Measurements from ENCODE around the gene TGOLN2. TPM values are rescaled to one million over a fixed set of nuclear protein-coding genes. Genes with fewer than 3 reads are reported as not detected.

The TGOLN2 gene
- total and polyA plus RNA-seq, 10 of the 15 experiments (the other 5 are each of a cell fraction or from before 2014, with no cell fraction given) = 13.8 to 92.3 (median 49.4) TPM

DNA sequence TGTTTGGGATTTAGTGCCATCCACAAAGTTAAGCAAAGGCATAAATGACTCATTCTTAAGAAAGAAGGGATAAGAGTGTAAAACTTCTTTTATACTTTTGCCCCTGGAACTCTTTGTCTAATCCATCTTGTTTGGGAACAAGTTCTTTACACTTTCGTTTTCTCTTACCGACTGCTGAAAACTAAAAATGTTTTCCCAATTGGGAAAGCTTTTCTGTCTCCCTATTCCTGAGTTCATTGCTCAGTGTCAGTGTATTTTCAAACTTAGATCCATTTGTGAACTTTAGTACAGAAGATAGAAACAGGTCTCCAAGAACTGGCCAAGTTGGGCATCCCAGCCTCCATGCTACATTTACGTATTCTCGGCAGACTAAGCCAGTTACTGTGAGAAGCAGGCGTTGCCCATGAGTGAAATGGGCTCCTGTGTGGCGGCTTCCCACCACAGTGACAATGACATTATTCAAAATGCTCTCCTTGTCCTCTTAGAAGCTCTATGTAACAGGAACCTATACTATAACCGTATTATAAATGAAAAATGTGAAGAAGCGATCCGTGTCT is 51.7 kb downstream of the TGOLN2 start (continued):
- TF ChIP-seq YY1 (IDR thresholded peaks at IDR 0.05; ENCODE audit: low read depth, low read length) (no peak), NFIC (IDR thresholded peaks at IDR 0.05; ENCODE audit: low read depth, low read length) (no peak), MTA2 (IDR thresholded peaks at IDR 0.05; ENCODE audit: low read depth) (no peak)

DNA sequence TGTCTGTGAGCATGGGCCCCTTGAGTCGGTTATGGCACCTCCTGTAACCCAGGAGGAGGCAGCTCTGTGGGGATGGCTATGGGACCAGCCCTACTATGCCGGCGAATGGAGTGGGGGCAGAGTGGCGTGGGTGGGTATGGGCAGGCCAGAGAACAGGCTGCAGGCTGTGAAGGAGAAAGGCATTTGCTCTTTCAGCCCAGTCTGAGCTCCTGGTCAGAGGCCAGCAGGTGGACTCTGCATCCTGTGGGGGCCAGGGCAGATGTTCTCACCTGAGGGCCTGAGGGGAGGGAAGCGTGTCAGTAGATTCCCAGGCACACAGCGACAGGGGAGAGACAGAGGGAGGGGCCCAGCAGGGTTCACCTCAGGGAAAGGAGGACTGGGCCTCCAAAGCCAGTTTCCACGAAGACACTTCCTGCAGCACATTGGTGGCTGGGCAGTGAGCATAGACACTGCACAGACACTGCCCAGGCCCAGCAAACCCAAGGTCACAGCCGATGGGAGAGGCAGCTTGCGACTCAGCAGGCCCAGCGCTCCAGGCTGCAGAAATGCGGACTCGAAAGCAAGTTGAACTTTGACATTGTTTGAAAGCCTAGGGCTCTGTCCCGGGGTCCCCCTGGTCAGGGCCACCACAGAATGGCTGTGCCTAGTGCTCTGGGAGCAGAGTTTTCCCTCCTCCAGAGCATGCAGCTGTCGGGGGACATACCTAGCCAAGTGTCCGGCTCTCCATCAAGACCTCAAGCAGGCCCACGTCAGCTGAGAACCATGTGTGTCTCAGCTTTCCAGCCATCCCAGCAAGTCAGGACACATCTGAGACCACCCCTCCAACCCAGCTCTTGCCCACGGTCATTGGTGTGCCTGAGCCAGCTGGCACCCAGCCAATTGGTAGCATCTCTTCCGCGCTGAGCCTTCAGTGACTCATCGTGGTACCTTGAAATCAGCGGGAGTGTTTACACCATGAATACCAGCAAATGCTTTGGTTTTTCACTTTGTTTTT is 53.8 kb downstream of the TGOLN2 start:
- ATAC-seq (no peak; the same call in 2 of the 3 replicates), FAIRE-seq (no peak), DNase-seq (ENCODE audit: low read depth, low spot score) (no peak)
- Histone ChIP-seq H3K79me2 (ENCODE audit: control insufficient read depth, insufficient read depth, low read length) (no peaks in the 10 kb centered on the region), H3K4me2 (ENCODE audit: control insufficient read depth, insufficient read depth) (no peak overlapping the region), H3K4me1 (ENCODE audit: control insufficient read depth, insufficient read depth, low read length) (no peaks in the 10 kb centered on the region), H3K36me3 (ENCODE audit: control insufficient read depth in 2 of 2, insufficient read depth in 2 of 2, low read length in 1 of 2) (no peaks in the 10 kb centered on the region), H2AFZ (ENCODE audit: control insufficient read depth, low read depth, low read length) (no peak overlapping the region), H4K20me1 (ENCODE audit: control insufficient read depth, insufficient read depth) (no peaks in the 10 kb centered on the region), H3K27ac (ENCODE audit: control insufficient read depth, insufficient read depth) (no peak overlapping the region), H3K4me3 (no peak overlapping the region), H3K9ac (ENCODE audit: control insufficient read depth, insufficient read depth, low read length) (no peak overlapping the region), H3K9me3 (replicated peaks; ENCODE audit: control insufficient read depth, insufficient read depth, low read length) (no peaks in the 10 kb centered on the region), H3K27me3 (replicated peaks in 1 of 2; ENCODE audit: control insufficient read depth in 2 of 2, insufficient read depth in 2 of 2, low read length in 1 of 2) (peaks cover 7 to 8% of the 10 kb centered on the region in 2 experiments; a peak in 3 of 4 replicates)
- POLR2A ChIA-PET = no interaction called here
- TF ChIP-seq IKZF2 (IDR thresholded peaks at IDR 0.05) (no peak), JUND (IDR thresholded peaks at IDR 0.05; ENCODE audit: low read depth, low read length) (no peak), FOXM1 (IDR thresholded peaks at IDR 0.05; ENCODE audit: low read depth, low read length) (no peak), ATF3 (IDR thresholded peaks at IDR 0.05; ENCODE audit: borderline replicate concordance, extremely low read depth, low read depth, low read length) (no peak), ZNF274 (IDR thresholded peaks at IDR 0.05; ENCODE audit: insufficient read depth, insufficient read length) (no peak), MEF2B (IDR thresholded peaks at IDR 0.05; ENCODE audit: partially characterized antibody, poor library complexity, severe bottlenecking) (no peak), KAT2A (conservative IDR thresholded peaks at IDR 0.05; ENCODE audit: control insufficient read depth, low read depth, low read length) (no peak), ATF2 (IDR thresholded peaks at IDR 0.05; ENCODE audit: low read length) (no peak), SIX5 (IDR thresholded peaks at IDR 0.05; ENCODE audit: low read depth, low read length, severe bottlenecking) (no peak), BMI1 (IDR thresholded peaks at IDR 0.05; ENCODE audit: borderline replicate concordance) (no peak), MEF2A (IDR thresholded peaks at IDR 0.05; ENCODE audit: insufficient read depth, low read depth, low read length) (no peak), KLF5 (IDR thresholded peaks at IDR 0.05; ENCODE audit: partially characterized antibody) (no peak), TCF7 (IDR thresholded peaks at IDR 0.05; ENCODE audit: borderline replicate concordance) (no peak), RFX5 (IDR thresholded peaks at IDR 0.05; ENCODE audit: low read depth, low read length) (no peak), TCF3 (IDR thresholded peaks at IDR 0.05; ENCODE audit: borderline replicate concordance, insufficient read depth, low read depth, low read length) (no peak), RBBP5 (conservative IDR thresholded peaks at IDR 0.05) (no peak)
- 34% methylated on average over 21 of the region's 21 CpGs for WGBS (ENCODE audit: insufficient coverage, insufficient replicate concordance, low lambda C conversion rate, missing lambda C conversion rate)
- SMC1A ChIA-PET (ENCODE audit: uncharacterized antibody, unreplicated experiment) = no interaction called here
- CTCF ChIA-PET = interaction anchor here (1.6 to 2.6 kb wide), 3 partner anchors 8 to 348 kb away, joined by 3 to 13 read pairs (median 6); no protein-coding TSS in a partner anchor
- RAD21 ChIA-PET (ENCODE audit: unreplicated experiment) = no interaction called here
- no TSS peak for BruUV-seq (replicated peaks)
- in situ Hi-C loops (cut with MboI) = no loop called here
- intact Hi-C loops (cut with micrococcal nuclease; ENCODE audit: unreplicated experiment) = no loop called here
